HPDE6-E6E7 (cell line): ENCODE results near the gene DTNBP1.

ENCODE experiments used
- DNase-seq: peaks from one replicate; pipeline ENCODE4 v3.0.0; 2011; ENCODE audit warnings: missing footprints; ENCODE audit errors: extremely low spot score

Gene DTNBP1

GRCh38 chr6:15626160-15626559, 36.7 kb downstream of the DTNBP1 start:
- DNase-seq = no peak

- no peak for DNase-seq
These were observed 39.3 kb downstream of the DTNBP1 start for GRCh38 chr6:15623276-15624116.

GRCh38 chr6:15622045-15622740, 40.6 kb downstream of the DTNBP1 start:
- no peak for DNase-seq

- peak; percentile 19 for DNase-seq
These were observed 41.4 kb downstream of the DTNBP1 start for GRCh38 chr6:15621203-15622044.

- DNase-seq = no peak
These were observed 42.2 kb downstream of the DTNBP1 start for GRCh38 chr6:15620611-15621010.

GRCh38 chr6:15619330-15619729, 43.5 kb downstream of the DTNBP1 start:
- no peak for DNase-seq

- DNase-seq = no peak
These were observed 44.1 kb downstream of the DTNBP1 start for GRCh38 chr6:15618685-15619084.

- DNase-seq = no peak
These were observed 46.6 kb downstream of the DTNBP1 start for GRCh38 chr6:15616261-15616660.

GRCh38 chr6:15615802-15616201, 47.0 kb downstream of the DTNBP1 start:
- no peak for DNase-seq

GRCh38 chr6:15614277-15614676, 48.6 kb downstream of the DTNBP1 start:
- DNase-seq = no peak

- peak; percentile 77 for DNase-seq
These were observed 54.4 kb downstream of the DTNBP1 start for GRCh38 chr6:15608396-15608795.

- no peak for DNase-seq
These were observed 55.2 kb downstream of the DTNBP1 start for GRCh38 chr6:15607603-15608002.

- DNase-seq = no peak
These were observed 56.5 kb downstream of the DTNBP1 start for GRCh38 chr6:15606347-15606746.

GRCh38 chr6:15604843-15605242, 58.0 kb downstream of the DTNBP1 start:
- no peak for DNase-seq

- no peak for DNase-seq
These were observed 60.7 kb downstream of the DTNBP1 start for GRCh38 chr6:15602154-15602553.

GRCh38 chr6:15598273-15598798, 64.5 kb downstream of the DTNBP1 start:
- DNase-seq = no peak

- no peak for DNase-seq
These were observed 66.5 kb downstream of the DTNBP1 start for GRCh38 chr6:15596186-15596896.

GRCh38 chr6:15595461-15596173, 67.2 kb downstream of the DTNBP1 start:
- no peak for DNase-seq

- DNase-seq = no peak
These were observed 68.1 kb downstream of the DTNBP1 start for GRCh38 chr6:15594512-15595259.

- DNase-seq = no peak
These were observed 69.0 kb downstream of the DTNBP1 start for GRCh38 chr6:15593798-15594197.
